ENCODE measurements around the gene DUSP7. TPM values are rescaled to one million over a fixed set of nuclear protein-coding genes. Genes with fewer than 3 reads are reported as not detected.

DUSP7 gene
- total RNA-seq, 1 donor from 2014 or later, result 23.5 TPM

DNA sequence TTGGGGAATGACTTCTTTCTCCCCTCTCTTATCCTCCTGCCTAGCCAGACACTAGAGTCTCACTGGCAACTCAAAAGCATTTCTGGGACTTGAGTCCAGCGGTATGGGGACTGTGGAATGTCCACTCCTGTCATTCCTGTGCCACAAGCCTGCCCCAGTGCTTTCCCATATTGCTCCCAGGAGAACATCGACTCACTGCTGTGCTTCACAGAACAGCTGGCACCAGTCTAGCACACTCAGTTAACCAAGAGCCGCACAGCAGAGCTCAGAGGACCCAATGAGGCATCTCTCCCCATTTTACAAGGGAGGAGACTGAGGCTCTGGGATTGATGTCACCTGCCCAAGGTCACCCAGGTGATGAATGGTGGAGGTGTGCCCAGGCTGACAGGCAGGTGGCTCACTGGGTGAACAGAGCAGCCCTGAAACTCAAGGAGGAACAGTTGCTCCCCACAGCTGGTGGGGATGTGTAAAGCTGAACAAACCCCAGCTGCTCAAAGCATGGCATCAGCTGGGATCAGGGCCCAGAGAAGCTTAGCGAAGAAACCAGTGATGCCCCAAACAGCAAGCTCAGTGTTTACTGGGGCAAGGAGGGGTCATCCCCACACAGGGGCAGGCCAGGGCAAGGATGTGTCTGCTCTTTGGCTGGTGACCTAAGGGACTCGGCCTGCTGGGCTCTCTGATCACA is 35.4 kb upstream of the DUSP7 start:
- H3K4me3 ChIP-seq (ENCODE audit: low read depth, low read length), result no peak overlapping the region
- H3K27me3 ChIP-seq (ENCODE audit: control insufficient read depth, insufficient read depth, low read length), result no peaks in the 10 kb centered on the region
- TF ChIP-seq, protein P1, sequence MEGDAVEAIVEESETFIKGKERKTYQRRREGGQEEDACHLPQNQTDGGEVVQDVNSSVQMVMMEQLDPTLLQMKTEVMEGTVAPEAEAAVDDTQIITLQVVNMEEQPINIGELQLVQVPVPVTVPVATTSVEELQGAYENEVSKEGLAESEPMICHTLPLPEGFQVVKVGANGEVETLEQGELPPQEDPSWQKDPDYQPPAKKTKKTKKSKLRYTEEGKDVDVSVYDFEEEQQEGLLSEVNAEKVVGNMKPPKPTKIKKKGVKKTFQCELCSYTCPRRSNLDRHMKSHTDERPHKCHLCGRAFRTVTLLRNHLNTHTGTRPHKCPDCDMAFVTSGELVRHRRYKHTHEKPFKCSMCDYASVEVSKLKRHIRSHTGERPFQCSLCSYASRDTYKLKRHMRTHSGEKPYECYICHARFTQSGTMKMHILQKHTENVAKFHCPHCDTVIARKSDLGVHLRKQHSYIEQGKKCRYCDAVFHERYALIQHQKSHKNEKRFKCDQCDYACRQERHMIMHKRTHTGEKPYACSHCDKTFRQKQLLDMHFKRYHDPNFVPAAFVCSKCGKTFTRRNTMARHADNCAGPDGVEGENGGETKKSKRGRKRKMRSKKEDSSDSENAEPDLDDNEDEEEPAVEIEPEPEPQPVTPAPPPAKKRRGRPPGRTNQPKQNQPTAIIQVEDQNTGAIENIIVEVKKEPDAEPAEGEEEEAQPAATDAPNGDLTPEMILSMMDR (IDR thresholded peaks at IDR 0.05; ENCODE audit: insufficient read depth, low read length, poor library complexity, severe bottlenecking), result no peak
- DNase-seq (ENCODE audit: low read depth), result peak; percentile 39
- H3K36me3 ChIP-seq (ENCODE audit: control insufficient read depth, insufficient read depth, low read length), result no peaks in the 10 kb centered on the region

DNA sequence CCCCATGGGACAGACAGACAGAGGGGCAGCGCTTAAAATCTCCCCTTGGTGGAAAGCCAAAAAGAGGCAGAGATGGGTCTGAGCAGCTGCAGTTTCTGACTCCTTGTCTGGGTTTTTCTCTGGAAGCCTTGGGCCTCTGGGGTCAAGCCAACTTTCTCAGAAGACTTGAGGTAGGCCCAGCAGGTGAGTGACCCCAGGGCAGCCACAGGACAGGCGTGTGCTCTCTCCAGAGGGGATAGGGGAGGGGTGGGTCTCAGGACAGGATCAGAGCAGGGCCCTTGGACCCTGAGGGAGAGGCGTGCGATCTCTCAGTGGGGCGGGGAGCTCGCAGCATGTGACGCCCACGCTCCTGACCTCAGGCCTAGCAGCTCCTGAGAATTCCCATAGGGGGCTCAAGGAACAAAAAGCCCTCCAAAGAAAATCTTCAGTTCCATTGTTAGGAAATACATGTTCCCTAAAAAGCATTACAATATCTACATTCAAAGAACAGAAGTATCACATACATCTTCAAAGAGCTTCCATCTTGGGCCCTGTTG is 34.6 kb upstream of the DUSP7 start:
- Histone ChIP-seq H3K27me3 (ENCODE audit: control insufficient read depth, insufficient read depth, low read length) (no peaks in the 10 kb centered on the region), H3K4me3 (ENCODE audit: low read depth, low read length) (no peak overlapping the region), H3K36me3 (ENCODE audit: control insufficient read depth, insufficient read depth, low read length) (no peaks in the 10 kb centered on the region)
- TF ChIP-seq, protein P1 (IDR thresholded peaks at IDR 0.05; ENCODE audit: insufficient read depth, low read length, poor library complexity, severe bottlenecking), result no peak
- DNase-seq (ENCODE audit: low read depth), result no peak

DNA sequence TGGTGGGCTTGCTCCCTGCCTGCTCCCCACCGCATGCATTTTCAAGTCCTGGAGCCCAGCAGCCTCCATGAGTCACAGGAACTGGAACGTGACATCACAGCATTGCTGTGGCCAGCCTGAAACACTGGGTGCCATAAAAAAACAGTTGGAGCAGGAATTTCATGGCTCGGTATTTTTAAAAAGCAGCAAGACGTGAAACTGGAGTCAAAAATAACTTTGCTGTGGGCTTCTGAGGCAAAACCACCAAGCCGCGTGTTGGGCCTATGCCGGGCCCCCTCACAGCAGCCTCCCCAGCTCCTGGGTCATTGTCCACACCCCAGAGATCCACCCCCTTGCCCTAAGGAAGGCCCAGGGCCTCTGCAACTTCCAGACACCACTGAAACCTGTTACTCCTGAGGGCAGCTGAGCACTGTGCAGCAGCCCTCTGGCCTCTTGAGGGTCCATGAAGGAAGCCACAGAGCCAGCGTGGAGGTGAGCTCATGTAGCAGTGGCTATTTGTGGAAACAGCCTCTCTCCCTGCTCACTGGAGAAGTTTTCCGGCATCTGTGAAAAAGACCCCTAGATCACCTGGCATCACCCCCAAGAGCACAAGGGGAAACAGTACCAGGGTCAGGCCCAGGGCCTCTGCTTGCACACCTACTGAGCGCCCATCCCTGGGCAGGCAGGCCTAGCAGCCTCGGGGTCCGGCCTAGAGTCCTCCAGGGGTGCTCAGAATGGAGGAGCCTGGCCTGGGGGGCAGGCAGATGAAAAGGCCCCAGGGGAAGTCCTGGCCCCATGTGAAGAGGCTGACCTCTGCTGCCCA is 34.0 kb upstream of the DUSP7 start:
- Histone ChIP-seq H3K27me3 (ENCODE audit: control insufficient read depth, insufficient read depth, low read length) (no peaks in the 10 kb centered on the region), H3K4me3 (ENCODE audit: low read depth, low read length) (no peak overlapping the region), H3K36me3 (ENCODE audit: control insufficient read depth, insufficient read depth, low read length) (no peaks in the 10 kb centered on the region)
- peak; percentile 91 for DNase-seq (ENCODE audit: low read depth)
- TF ChIP-seq, protein P1 (IDR thresholded peaks at IDR 0.05; ENCODE audit: insufficient read depth, low read length, poor library complexity, severe bottlenecking), result no peak

DNA sequence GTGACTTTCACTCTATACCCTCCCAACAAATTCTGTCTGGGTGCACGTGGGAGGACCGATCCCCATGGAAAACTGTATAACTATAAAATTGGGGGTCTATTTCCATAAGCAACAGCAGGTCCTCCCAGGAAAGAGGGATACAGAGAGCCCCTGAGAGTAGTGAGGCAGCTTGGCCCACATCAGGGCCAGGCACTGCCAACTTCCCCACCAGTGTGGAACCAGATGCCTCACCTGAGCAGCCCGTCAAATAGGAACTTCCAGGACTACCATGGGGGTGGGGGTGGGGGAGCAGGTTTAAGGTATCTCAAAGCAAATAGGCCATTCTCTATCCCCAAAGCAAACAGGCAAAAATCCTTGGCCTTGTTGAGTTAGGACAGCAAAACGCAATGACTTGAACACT is 33.3 kb upstream of the DUSP7 start:
- H3K36me3 ChIP-seq (ENCODE audit: control insufficient read depth, insufficient read depth, low read length), result no peaks in the 10 kb centered on the region
- no peaks in the 10 kb centered on the region for H3K27me3 ChIP-seq (ENCODE audit: control insufficient read depth, insufficient read depth, low read length)
- H3K4me3 ChIP-seq (ENCODE audit: low read depth, low read length), result no peak overlapping the region
- TF ChIP-seq, protein P1 (IDR thresholded peaks at IDR 0.05; ENCODE audit: insufficient read depth, low read length, poor library complexity, severe bottlenecking), result no peak
- no peak for DNase-seq (ENCODE audit: low read depth)

DNA sequence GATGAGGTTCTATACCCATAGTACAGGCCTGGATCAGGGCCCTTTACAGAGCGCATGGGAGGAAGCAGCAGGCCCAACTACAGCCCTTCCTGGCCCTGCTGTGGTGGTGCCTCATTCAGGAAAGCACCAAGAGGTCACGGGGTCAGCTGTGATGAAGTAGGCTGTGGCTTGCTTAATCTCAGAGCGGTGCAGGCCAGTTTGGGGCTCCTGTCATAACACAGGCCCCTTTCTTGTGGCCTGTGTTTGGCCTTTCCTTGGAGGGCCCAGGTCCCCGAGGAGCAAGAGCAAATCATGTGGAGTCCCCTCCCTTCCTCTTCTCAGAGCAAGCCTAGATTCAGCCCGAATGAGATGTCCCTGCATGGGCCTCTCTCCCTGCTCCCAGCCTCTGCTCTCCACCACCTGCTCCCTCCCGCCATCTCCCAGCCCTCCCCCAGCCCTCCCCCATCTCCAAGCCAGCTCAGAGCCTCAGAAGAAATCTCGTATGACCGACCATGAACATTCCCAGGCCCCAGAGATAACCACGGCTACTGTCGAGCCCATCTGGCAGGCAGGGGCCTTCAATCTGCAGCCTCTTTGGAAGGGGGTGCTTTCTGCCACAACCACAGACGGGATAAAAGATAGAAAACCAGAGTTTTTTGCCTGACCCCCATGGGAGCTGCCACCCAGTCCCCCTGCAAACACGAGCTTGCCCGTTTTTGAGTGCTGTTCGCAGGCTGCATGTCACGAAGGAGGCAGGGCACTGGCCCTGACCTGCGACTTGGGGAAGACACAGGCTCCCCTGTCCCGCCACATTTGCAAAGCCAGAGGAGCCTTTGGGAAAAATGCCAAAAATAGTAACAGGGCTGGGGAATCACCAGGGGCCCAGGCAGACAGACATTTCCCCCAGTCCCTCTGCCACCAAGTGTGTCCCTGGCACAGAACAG is 32.3 kb upstream of the DUSP7 start:
- no peak for DNase-seq (ENCODE audit: low read depth)
- Histone ChIP-seq H3K4me3 (ENCODE audit: low read depth, low read length) (no peak overlapping the region), H3K27me3 (ENCODE audit: control insufficient read depth, insufficient read depth, low read length) (no peaks in the 10 kb centered on the region), H3K36me3 (ENCODE audit: control insufficient read depth, insufficient read depth, low read length) (no peaks in the 10 kb centered on the region)
- TF ChIP-seq, protein P1 (IDR thresholded peaks at IDR 0.05; ENCODE audit: insufficient read depth, low read length, poor library complexity, severe bottlenecking), result no peak

Measured in kidney epithelial cell (primary cell).